Measurements from ENCODE around the gene ZBTB46.
"Not testable (repeated sequence)": the region's sequence is repeated elsewhere in the genome, so short reads cannot be mapped to it uniquely, and the experiment has no call there.

The ZBTB46 gene

GRCh38 chr20:63802469-63803240 lies 28.4 kb downstream of the ZBTB46 start:
- no peaks in the 10 kb centered on the region for H3K27me3 ChIP-seq (ENCODE audit: control insufficient read depth in 1 of 2, insufficient read depth in 2 of 2, low read length in 2 of 2)
- H3K9ac ChIP-seq (ENCODE audit: low read length): no peak overlapping the region
- H3K9me3 ChIP-seq (ENCODE audit: low read length): no peaks in the 10 kb centered on the region
- H3K36me3 ChIP-seq (ENCODE audit: insufficient read depth, low read length): no peaks in the 10 kb centered on the region
- no peak overlapping the region for H3K4me3 ChIP-seq (ENCODE audit: low read depth in 1 of 2, low read length in 2 of 2)
- no peaks in the 10 kb centered on the region for H3K4me1 ChIP-seq (ENCODE audit: insufficient read depth, low read length)
- H3K27ac ChIP-seq (ENCODE audit: low read depth, low read length): no peak overlapping the region

DNA sequence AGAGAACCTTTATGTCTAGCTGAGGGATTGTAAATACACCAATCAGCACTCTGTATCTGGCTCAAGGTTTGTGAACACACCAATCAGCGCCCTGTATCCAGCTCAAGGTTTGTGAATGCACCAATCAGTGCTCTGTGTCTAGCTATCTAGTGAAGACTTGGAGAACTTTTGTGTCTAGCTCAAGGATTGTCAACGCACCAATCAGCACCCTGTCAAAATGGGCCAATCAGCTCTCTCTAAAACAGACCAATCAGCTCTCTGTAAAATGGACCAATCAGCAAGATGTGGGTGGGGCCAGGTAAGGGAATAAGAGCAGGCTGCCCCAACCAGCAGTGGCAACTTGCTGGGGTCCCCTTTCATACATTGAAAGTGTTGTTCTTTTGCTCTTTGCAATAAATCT lies 29.9 kb downstream of the ZBTB46 start:
- not testable (repeated sequence) for H3K27me3 ChIP-seq (ENCODE audit: control insufficient read depth in 1 of 2, insufficient read depth in 2 of 2, low read length in 2 of 2); H3K4me1 ChIP-seq (ENCODE audit: insufficient read depth, low read length); H3K36me3 ChIP-seq (ENCODE audit: insufficient read depth, low read length); H3K9me3 ChIP-seq (ENCODE audit: low read length); H3K4me3 ChIP-seq (ENCODE audit: low read depth in 1 of 2, low read length in 2 of 2); H3K27ac ChIP-seq (ENCODE audit: low read depth, low read length); H3K9ac ChIP-seq (ENCODE audit: low read length)

GRCh38 chr20:63800411-63800810 lies 30.7 kb downstream of the ZBTB46 start:
- not testable (repeated sequence) for H3K27ac ChIP-seq (ENCODE audit: low read depth, low read length)

GRCh38 chr20:63799127-63799526 lies 31.9 kb downstream of the ZBTB46 start:
- not testable (repeated sequence) for H3K27ac ChIP-seq (ENCODE audit: low read depth, low read length); H3K4me1 ChIP-seq (ENCODE audit: insufficient read depth, low read length); H3K9ac ChIP-seq (ENCODE audit: low read length); H3K27me3 ChIP-seq (ENCODE audit: control insufficient read depth in 1 of 2, insufficient read depth in 2 of 2, low read length in 2 of 2); H3K9me3 ChIP-seq (ENCODE audit: low read length); H3K4me3 ChIP-seq (ENCODE audit: low read depth in 1 of 2, low read length in 2 of 2); H3K36me3 ChIP-seq (ENCODE audit: insufficient read depth, low read length)

More at GRCh38 chr20:63800411-63800810, 30.7 kb downstream of the ZBTB46 start:
- H3K4me3 ChIP-seq (ENCODE audit: low read depth in 1 of 2, low read length in 2 of 2); H3K9ac ChIP-seq (ENCODE audit: low read length); H3K36me3 ChIP-seq (ENCODE audit: insufficient read depth, low read length); H3K27me3 ChIP-seq (ENCODE audit: control insufficient read depth in 1 of 2, insufficient read depth in 2 of 2, low read length in 2 of 2); H3K4me1 ChIP-seq (ENCODE audit: insufficient read depth, low read length); H3K9me3 ChIP-seq (ENCODE audit: low read length): not testable (repeated sequence)

DNA sequence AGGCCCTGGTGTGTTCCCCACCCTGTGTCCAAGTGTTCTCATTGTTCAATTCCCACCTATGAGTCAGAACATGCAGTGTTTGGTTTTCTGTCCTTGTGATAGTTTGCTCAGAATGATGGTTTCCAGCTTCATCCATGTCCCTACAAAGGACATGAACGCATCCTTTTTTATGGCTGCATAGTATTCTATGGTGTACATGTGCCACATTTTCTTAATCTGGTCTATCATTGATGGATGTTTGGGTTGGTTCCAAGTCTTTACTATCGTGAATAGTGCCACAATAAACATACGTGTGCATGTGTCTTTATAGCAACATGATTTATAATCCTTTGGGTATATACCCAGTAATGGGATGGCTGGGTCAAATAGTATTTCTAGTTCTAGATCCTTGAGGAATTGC lies 33.9 kb downstream of the ZBTB46 start:
- not testable (repeated sequence) for H3K4me1 ChIP-seq (ENCODE audit: insufficient read depth, low read length); H3K9me3 ChIP-seq (ENCODE audit: low read length); H3K36me3 ChIP-seq (ENCODE audit: insufficient read depth, low read length); H3K9ac ChIP-seq (ENCODE audit: low read length); H3K27ac ChIP-seq (ENCODE audit: low read depth, low read length); H3K4me3 ChIP-seq (ENCODE audit: low read depth in 1 of 2, low read length in 2 of 2); H3K27me3 ChIP-seq (ENCODE audit: control insufficient read depth in 1 of 2, insufficient read depth in 2 of 2, low read length in 2 of 2)

GRCh38 chr20:63795178-63795830 lies 35.8 kb downstream of the ZBTB46 start:
- Histone ChIP-seq H3K36me3 (ENCODE audit: insufficient read depth, low read length) (no peaks in the 10 kb centered on the region), H3K27ac (ENCODE audit: low read depth, low read length) (no peak overlapping the region), H3K9ac (ENCODE audit: low read length) (no peak overlapping the region), H3K9me3 (ENCODE audit: low read length) (no peaks in the 10 kb centered on the region), H3K4me3 (ENCODE audit: low read depth in 1 of 2, low read length in 2 of 2) (no peak overlapping the region), H3K4me1 (ENCODE audit: insufficient read depth, low read length) (no peaks in the 10 kb centered on the region), H3K27me3 (ENCODE audit: control insufficient read depth in 1 of 2, insufficient read depth in 2 of 2, low read length in 2 of 2) (no peaks in the 10 kb centered on the region)

DNA sequence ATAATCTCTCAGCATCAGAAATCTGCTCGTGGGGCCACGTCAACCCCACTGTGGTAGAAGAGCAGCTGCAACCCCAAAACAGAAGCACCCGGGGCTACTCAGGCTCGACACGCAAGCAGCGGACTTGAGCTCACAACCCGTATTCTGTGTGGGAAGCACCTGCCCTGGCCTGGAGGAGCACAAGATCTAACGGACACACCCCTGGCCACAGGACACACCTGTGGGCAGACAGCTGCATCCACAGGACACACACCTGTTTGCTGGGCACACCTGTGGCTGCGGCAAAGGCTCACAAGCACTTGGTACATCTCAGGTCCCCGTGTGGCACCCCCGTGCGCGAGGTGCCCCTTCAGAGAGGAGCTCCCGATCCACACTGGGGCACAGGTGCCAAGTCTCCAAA lies 36.5 kb downstream of the ZBTB46 start:
- no peaks in the 10 kb centered on the region for H3K36me3 ChIP-seq (ENCODE audit: insufficient read depth, low read length)
- no peak overlapping the region for H3K27ac ChIP-seq (ENCODE audit: low read depth, low read length)
- no peaks in the 10 kb centered on the region for H3K9me3 ChIP-seq (ENCODE audit: low read length)
- no peaks in the 10 kb centered on the region for H3K27me3 ChIP-seq (ENCODE audit: control insufficient read depth in 1 of 2, insufficient read depth in 2 of 2, low read length in 2 of 2)
- no peak overlapping the region for H3K4me3 ChIP-seq (ENCODE audit: low read depth in 1 of 2, low read length in 2 of 2)
- no peak overlapping the region for H3K9ac ChIP-seq (ENCODE audit: low read length)
- no peaks in the 10 kb centered on the region for H3K4me1 ChIP-seq (ENCODE audit: insufficient read depth, low read length)

- Histone ChIP-seq H3K4me3 (ENCODE audit: low read depth in 1 of 2, low read length in 2 of 2) (no peak overlapping the region), H3K27ac (ENCODE audit: low read depth, low read length) (no peak overlapping the region), H3K9me3 (ENCODE audit: low read length) (no peaks in the 10 kb centered on the region), H3K27me3 (ENCODE audit: control insufficient read depth in 1 of 2, insufficient read depth in 2 of 2, low read length in 2 of 2) (no peaks in the 10 kb centered on the region), H3K4me1 (ENCODE audit: insufficient read depth, low read length) (no peaks in the 10 kb centered on the region), H3K9ac (ENCODE audit: low read length) (no peak overlapping the region), H3K36me3 (ENCODE audit: insufficient read depth, low read length) (no peaks in the 10 kb centered on the region)
Observed at GRCh38 chr20:63792866-63793265, 38.2 kb downstream of the ZBTB46 start.

GRCh38 chr20:63791497-63792156 lies 39.4 kb downstream of the ZBTB46 start:
- no peaks in the 10 kb centered on the region for H3K4me1 ChIP-seq (ENCODE audit: insufficient read depth, low read length)
- no peak overlapping the region for H3K9ac ChIP-seq (ENCODE audit: low read length)
- no peak overlapping the region for H3K27ac ChIP-seq (ENCODE audit: low read depth, low read length)
- H3K9me3 ChIP-seq (ENCODE audit: low read length): no peaks in the 10 kb centered on the region
- H3K4me3 ChIP-seq (ENCODE audit: low read depth in 1 of 2, low read length in 2 of 2): no peak overlapping the region
- H3K27me3 ChIP-seq (ENCODE audit: control insufficient read depth in 1 of 2, insufficient read depth in 2 of 2, low read length in 2 of 2): no peaks in the 10 kb centered on the region
- H3K36me3 ChIP-seq (ENCODE audit: insufficient read depth, low read length): no peaks in the 10 kb centered on the region

GRCh38 chr20:63790572-63791168 lies 40.4 kb downstream of the ZBTB46 start:
- no peak overlapping the region for H3K4me3 ChIP-seq (ENCODE audit: low read depth in 1 of 2, low read length in 2 of 2)
- H3K27me3 ChIP-seq (ENCODE audit: control insufficient read depth in 1 of 2, insufficient read depth in 2 of 2, low read length in 2 of 2): no peaks in the 10 kb centered on the region
- H3K27ac ChIP-seq (ENCODE audit: low read depth, low read length): no peak overlapping the region
- H3K36me3 ChIP-seq (ENCODE audit: insufficient read depth, low read length): no peaks in the 10 kb centered on the region
- H3K4me1 ChIP-seq (ENCODE audit: insufficient read depth, low read length): no peaks in the 10 kb centered on the region
- H3K9me3 ChIP-seq (ENCODE audit: low read length): no peaks in the 10 kb centered on the region
- H3K9ac ChIP-seq (ENCODE audit: low read length): no peak overlapping the region

- no peaks in the 10 kb centered on the region for H3K36me3 ChIP-seq (ENCODE audit: insufficient read depth, low read length)
- no peaks in the 10 kb centered on the region for H3K27me3 ChIP-seq (ENCODE audit: control insufficient read depth in 1 of 2, insufficient read depth in 2 of 2, low read length in 2 of 2)
- no peak overlapping the region for H3K9ac ChIP-seq (ENCODE audit: low read length)
- H3K9me3 ChIP-seq (ENCODE audit: low read length): no peaks in the 10 kb centered on the region
- H3K27ac ChIP-seq (ENCODE audit: low read depth, low read length): no peak overlapping the region
- H3K4me3 ChIP-seq (ENCODE audit: low read depth in 1 of 2, low read length in 2 of 2): no peak overlapping the region
- H3K4me1 ChIP-seq (ENCODE audit: insufficient read depth, low read length): no peaks in the 10 kb centered on the region
Observed at GRCh38 chr20:63789836-63790571, 41.1 kb downstream of the ZBTB46 start.
